Hepatocyte (in vitro differentiated cells): ENCODE measurements around the gene MSI1. TPM values are rescaled to one million over a fixed set of nuclear protein-coding genes. Genes with fewer than 3 reads are reported as not detected.
"Not testable (repeated sequence)": the region's sequence is repeated elsewhere in the genome, so short reads cannot be mapped to it uniquely, and the experiment has no call there.

Experiments used
- DNase-seq: peaks from one replicate; pipeline ENCODE4 v3.0.0-alpha.2; 2016; ENCODE audit warnings: low spot score
- H2AFZ ChIP-seq: fragments of 200-600 bp; sonication (generic); 2 replicates; pipeline ENCODE4 v1.6.0; 2016; ENCODE audit warnings: antibody characterized with exemption, mild to moderate bottlenecking
- H3K27ac ChIP-seq: fragments of 200-600 bp; sonication (generic); 2 replicates; pipeline ENCODE4 v1.5.1; 2016; ENCODE audit warnings: mild to moderate bottlenecking
- H3K27me3 ChIP-seq: fragments of 200-600 bp; sonication (generic); 2 replicates; pipeline ENCODE4 v1.6.1; 2016
- H3K36me3 ChIP-seq: fragments of 200-600 bp; sonication (generic); replicated peaks from 2 replicates; pipeline ENCODE4 v1.5.1; 2016; ENCODE audit warnings: low read depth; ENCODE audit not compliant: insufficient read depth
- H3K4me1 ChIP-seq: fragments of 200-600 bp; sonication (generic); 2 replicates; pipeline ENCODE4 v1.5.1; 2016; ENCODE audit warnings: mild to moderate bottlenecking, moderate library complexity; ENCODE audit not compliant: insufficient read depth
- H3K4me2 ChIP-seq: fragments of 200-600 bp; sonication (generic); 2 replicates; pipeline ENCODE4 v1.6.0; 2016
- H3K4me3 ChIP-seq: fragments of 200-600 bp; sonication (generic); 2 replicates; pipeline ENCODE4 v1.5.1; 2016; ENCODE audit warnings: mild to moderate bottlenecking
- H3K79me2 ChIP-seq: fragments of 200-600 bp; sonication (generic); 2 replicates; pipeline ENCODE4 v1.6.0; 2017; ENCODE audit warnings: mild to moderate bottlenecking
- H3K9me2 ChIP-seq: fragments of 200-600 bp; sonication (generic); replicated peaks from 2 replicates; pipeline ENCODE4 v1.6.0; 2017; ENCODE audit warnings: mild to moderate bottlenecking; ENCODE audit not compliant: insufficient read depth
- H3K9me3 ChIP-seq: fragments of 200-600 bp; sonication (generic); 2 replicates; pipeline ENCODE4 v1.5.1; 2016; ENCODE audit warnings: low read depth, mild to moderate bottlenecking
- H4K20me1 ChIP-seq: fragments of 200-600 bp; sonication (generic); 2 replicates; pipeline ENCODE4 v1.6.0; 2016; ENCODE audit warnings: mild to moderate bottlenecking; ENCODE audit not compliant: insufficient read depth, poor library complexity, severe bottlenecking
- EZH2 ChIP-seq: fragments of 200-600 bp; sonication (generic); IDR thresholded peaks from 2 replicates; pipeline ENCODE4 v1.6.1; 2016; ENCODE audit warnings: antibody characterized with exemption, mild to moderate bottlenecking, borderline replicate concordance
- EZH2phosphoT487 ChIP-seq: fragments of 200-600 bp; sonication (generic); IDR thresholded peaks from one replicate; pipeline ENCODE4 v1.6.1; 2018; ENCODE audit warnings: antibody characterized with exemption, mild to moderate bottlenecking, low read depth, moderate library complexity; ENCODE audit not compliant: unreplicated experiment, severe bottlenecking
- WGBS: methylation state at CpG from one replicate; pipeline ENCODE4 v1.1.6; 2016; ENCODE audit warnings: low lambda C conversion rate; ENCODE audit errors: missing lambda C conversion rate; 5-methylcytosine and 5-hydroxymethylcytosine counted together
- polyA plus RNA-seq: library from polyadenylated mRNA; unstranded; fragments of >200 nt; fragmentation: Nextera tagmentation; extraction: Ambion mirVana; gene quantifications from 2 replicates; pipeline ENCODE4 v1.2.1, GENCODE V29; 2016
- total RNA-seq: library from RNA; depleted of rRNA; stranded (reverse); fragments of >200 nt; gene quantifications from 2 replicates; pipeline ENCODE4 v1.2.3, GENCODE V29; 2014
- TF ChIP-seq, protein P1 (sequence below): fragments of 200-600 bp; sonication (generic); IDR thresholded peaks from 2 replicates; pipeline ENCODE4 v1.5.1; 2016; ENCODE audit warnings: antibody characterized with exemption, mild to moderate bottlenecking; ENCODE audit not compliant: poor library complexity

Gene MSI1
- total and polyA plus RNA-seq, 2 experiments from 2014 or later = 2.2 to 5.6 TPM

DNA sequence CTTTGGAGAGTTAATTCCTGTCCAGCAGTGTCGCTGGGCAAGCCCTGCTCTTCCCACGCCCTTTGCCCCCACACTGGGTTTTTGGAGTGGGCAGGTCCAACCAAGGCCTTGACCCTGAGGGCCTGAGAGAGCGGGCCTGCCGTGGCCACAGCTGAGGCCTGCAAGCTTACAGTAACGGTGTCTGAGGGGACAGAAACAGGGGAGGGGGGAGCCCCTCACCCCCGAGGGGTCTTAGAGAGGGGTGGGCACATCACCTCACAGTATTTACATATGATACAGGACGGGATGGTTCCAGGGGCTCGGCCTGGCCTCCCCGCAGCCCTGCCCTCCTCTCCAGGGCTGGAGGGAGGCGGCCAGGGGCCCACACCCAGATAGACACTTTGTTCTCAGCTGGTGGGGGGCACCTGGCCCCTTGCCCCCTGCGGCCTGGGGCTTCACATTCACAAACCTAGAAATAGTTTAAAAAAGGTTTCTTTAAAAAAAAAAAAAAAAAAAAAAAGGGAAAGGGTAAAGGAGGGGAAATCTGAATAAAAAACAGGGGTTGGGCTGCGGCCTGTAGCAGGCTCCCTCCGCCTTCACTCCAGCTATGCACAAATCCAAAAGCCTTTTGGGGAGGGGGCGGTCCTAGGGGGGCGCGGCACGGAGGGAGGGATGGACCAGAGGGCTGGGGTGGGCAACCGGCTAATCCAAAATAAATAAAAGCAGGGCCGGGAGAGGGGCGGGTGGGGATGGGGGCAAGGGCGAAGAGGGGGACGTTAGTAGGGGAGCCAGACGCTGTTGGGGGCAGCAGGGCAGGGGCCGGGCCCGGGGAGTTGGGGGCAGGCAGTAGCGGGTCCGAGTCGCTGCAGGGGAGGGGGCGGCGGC is 26.6 kb downstream of the MSI1 start:
- Histone ChIP-seq H3K9me2 (no peaks in the 10 kb centered on the region), H3K79me2 (no peaks in the 10 kb centered on the region), H3K4me1 (no peaks in the 10 kb centered on the region), H4K20me1 (no peaks in the 10 kb centered on the region), H3K27me3 (no peaks in the 10 kb centered on the region), H3K4me2 (no peak overlapping the region), H3K36me3 (no peaks in the 10 kb centered on the region), H3K9me3 (no peaks in the 10 kb centered on the region), H3K27ac (no peak overlapping the region), H3K4me3 (no peak overlapping the region), H2AFZ (no peak overlapping the region)
- no peak for TF ChIP-seq EZH2
- TF ChIP-seq EZH2phosphoT487 = no peak
- TF ChIP-seq, protein P1, sequence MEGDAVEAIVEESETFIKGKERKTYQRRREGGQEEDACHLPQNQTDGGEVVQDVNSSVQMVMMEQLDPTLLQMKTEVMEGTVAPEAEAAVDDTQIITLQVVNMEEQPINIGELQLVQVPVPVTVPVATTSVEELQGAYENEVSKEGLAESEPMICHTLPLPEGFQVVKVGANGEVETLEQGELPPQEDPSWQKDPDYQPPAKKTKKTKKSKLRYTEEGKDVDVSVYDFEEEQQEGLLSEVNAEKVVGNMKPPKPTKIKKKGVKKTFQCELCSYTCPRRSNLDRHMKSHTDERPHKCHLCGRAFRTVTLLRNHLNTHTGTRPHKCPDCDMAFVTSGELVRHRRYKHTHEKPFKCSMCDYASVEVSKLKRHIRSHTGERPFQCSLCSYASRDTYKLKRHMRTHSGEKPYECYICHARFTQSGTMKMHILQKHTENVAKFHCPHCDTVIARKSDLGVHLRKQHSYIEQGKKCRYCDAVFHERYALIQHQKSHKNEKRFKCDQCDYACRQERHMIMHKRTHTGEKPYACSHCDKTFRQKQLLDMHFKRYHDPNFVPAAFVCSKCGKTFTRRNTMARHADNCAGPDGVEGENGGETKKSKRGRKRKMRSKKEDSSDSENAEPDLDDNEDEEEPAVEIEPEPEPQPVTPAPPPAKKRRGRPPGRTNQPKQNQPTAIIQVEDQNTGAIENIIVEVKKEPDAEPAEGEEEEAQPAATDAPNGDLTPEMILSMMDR = no peak
- 80% methylated on average over 15 of the region's 30 CpGs for WGBS
- no peak for DNase-seq

DNA sequence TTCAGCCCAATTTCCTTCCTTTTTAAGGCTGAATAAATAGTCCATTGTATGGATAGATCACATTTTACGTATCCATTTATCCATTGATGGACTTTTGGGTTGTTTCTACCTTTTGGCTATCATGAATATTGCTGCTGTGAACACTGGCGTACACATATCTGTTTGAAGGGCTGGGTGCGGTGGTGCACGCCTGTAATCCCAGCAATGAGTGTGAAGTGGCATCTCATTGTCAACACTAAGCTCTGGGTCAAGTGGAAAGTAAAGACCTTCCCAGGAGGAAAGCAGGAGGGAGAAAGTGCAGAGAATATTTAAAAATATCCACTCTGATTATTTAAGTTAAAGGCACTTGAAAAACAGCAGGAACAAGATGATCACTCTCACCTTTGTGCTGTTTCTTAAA is 29.7 kb downstream of the MSI1 start:
- Histone ChIP-seq H3K27me3 (no peaks in the 10 kb centered on the region), H3K36me3 (no peaks in the 10 kb centered on the region), H3K9me2 (no peaks in the 10 kb centered on the region), H3K4me2 (no peak overlapping the region), H3K4me1 (no peaks in the 10 kb centered on the region), H3K79me2 (no peaks in the 10 kb centered on the region), H4K20me1 (no peaks in the 10 kb centered on the region), H2AFZ (no peak overlapping the region), H3K9me3 (no peaks in the 10 kb centered on the region), H3K4me3 (no peak overlapping the region), H3K27ac (no peak overlapping the region)
- no peak for DNase-seq
- TF ChIP-seq EZH2phosphoT487 = no peak
- no peak for TF ChIP-seq EZH2
- TF ChIP-seq, protein P1 = no peak
- 91% methylated on average over 4 of the region's 4 CpGs for WGBS

DNA sequence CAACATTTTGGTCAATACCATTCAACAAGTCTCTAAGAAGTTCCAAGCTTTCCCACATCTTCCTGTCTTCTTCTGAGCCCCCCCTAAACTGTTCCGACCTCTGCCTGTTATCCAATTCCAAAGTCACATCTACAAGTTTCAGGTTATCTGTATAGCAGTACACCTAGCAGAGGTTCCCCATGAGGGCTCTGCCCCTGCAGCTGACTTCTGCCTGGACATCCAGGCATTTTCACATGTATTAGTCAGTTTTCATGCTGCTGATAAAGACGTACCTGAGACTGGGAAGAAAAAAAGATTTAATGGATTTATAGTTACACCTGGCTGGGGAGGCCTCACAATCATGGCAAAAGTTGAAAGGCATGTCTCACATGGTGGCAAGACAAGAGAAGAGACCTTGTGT is 31.2 kb downstream of the MSI1 start:
- TF ChIP-seq, protein P1 = no peak
- no peak for TF ChIP-seq EZH2
- TF ChIP-seq EZH2phosphoT487 = no peak
- Histone ChIP-seq H3K4me2 (no peak overlapping the region), H3K27ac (no peak overlapping the region), H3K4me3 (no peak overlapping the region), H3K36me3 (no peaks in the 10 kb centered on the region), H3K9me2 (no peaks in the 10 kb centered on the region), H3K4me1 (no peaks in the 10 kb centered on the region), H2AFZ (no peak overlapping the region), H3K79me2 (no peaks in the 10 kb centered on the region), H4K20me1 (no peaks in the 10 kb centered on the region), H3K27me3 (no peaks in the 10 kb centered on the region), H3K9me3 (no peaks in the 10 kb centered on the region)
- no peak for DNase-seq
- 84% methylated on average over 2 of the region's 2 CpGs for WGBS

DNA sequence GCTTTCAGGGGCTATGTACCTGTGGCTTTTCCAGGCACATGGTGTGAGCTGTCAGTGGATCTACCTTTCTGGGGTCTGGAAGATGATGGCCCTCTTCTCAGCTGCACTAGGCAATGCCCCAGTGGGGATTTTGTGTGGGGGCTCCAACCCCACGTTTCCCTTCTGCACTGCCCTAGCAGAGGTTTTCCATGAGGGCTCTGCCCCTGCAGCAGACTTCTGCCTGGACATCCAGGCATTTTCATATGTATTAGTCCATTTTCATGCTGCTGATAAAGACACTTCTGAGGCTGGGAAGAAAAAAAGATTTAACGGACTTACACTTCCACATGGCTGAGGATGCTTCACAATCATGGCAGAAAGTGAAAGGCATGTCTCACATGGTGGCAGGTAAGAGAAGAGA is 32.6 kb downstream of the MSI1 start:
- H3K27me3 ChIP-seq, H3K4me1 ChIP-seq, H3K27ac ChIP-seq, H3K9me3 ChIP-seq, H2AFZ ChIP-seq, H3K4me2 ChIP-seq, H3K36me3 ChIP-seq, H3K79me2 ChIP-seq, DNase-seq, H4K20me1 ChIP-seq, H3K9me2 ChIP-seq, H3K4me3 ChIP-seq: not testable (repeated sequence)
- WGBS = 93% methylated on average over 2 of the region's 2 CpGs
